Psoas muscle (tissue), 8 donors: ENCODE data around the gene FAM236A. TPM values are rescaled to one million over a fixed set of nuclear protein-coding genes. Genes with fewer than 3 reads are reported as not detected.
A peak's percentile ranks its signal among the peaks of the same experiment; 100 is the strongest.
"Not testable (repeated sequence)": the region's sequence is repeated elsewhere in the genome, so short reads cannot be mapped to it uniquely, and the experiment has no call there.

Experiments used
- ATAC-seq, 4 donors: fragments of 200-7000 bp; cut with Tn5 transposase; one replicate each; pipeline ENCODE4 v1.9.1; 2020; ENCODE audit warnings: moderate library complexity in 3 of 4, mild to moderate bottlenecking in 2 of 4
- DNase-seq, 2 donors: peaks; one replicate each; pipeline ENCODE4 v3.0.0-alpha.2; 2020
- H3K27ac ChIP-seq: fragments of 200-600 bp; one replicate; pipeline ENCODE4 v1.8.0; 2022
- H3K27me3 ChIP-seq, 3 donors: fragments of 200-600 bp in 1 of 3; one replicate each; pipeline versions ENCODE4 v1.6.1 to v1.8.0; 2013 to 2022; ENCODE audit warnings: low read length in 2 of 3, mild to moderate bottlenecking in 2 of 3, moderate library complexity in 1 of 3; ENCODE audit not compliant: insufficient read depth in 3 of 3
- H3K36me3 ChIP-seq, 2 donors: fragments of 200-600 bp in 1 of 2; one replicate each; pipeline versions ENCODE4 v1.6.1 to v1.8.0; 2013 to 2022; ENCODE audit warnings: low read depth in 1 of 2, mild to moderate bottlenecking in 1 of 2, moderate library complexity in 1 of 2; ENCODE audit not compliant: insufficient read depth in 1 of 2
- H3K4me1 ChIP-seq: fragments of 200-600 bp; one replicate; pipeline ENCODE4 v1.8.0; 2022
- H3K4me3 ChIP-seq: fragments of 200-600 bp; one replicate; pipeline ENCODE4 v1.8.0; 2022; ENCODE audit warnings: mild to moderate bottlenecking
- H3K9me3 ChIP-seq: fragments of 200-600 bp; one replicate; pipeline ENCODE4 v1.8.0; 2022
- WGBS, 3 donors: extraction: QIAGEN DNeasy Blood & Tissue Kit; methylation state at CpG; one replicate each; pipeline versions ENCODE4 v1.1.6 to v1.1.7; 2013; 5-methylcytosine and 5-hydroxymethylcytosine counted together
- intact Hi-C, 2 donors: fragments of 100-400 bp; cut with DNase I; formaldehyde crosslinking; loops; one replicate each; pipeline versions ENCODE4 v1.11.0 to v1.14.2; 2022
- long read RNA-seq, 2 donors: library from polyadenylated mRNA; unstranded; transcript quantifications; one replicate each; pipeline ENCODE4 v2.0.0, GENCODE V29; 2021
- polyA plus RNA-seq, 3 donors: library from polyadenylated mRNA; stranded (reverse); fragments of 200-250 nt; gene quantifications; one replicate each; pipeline ENCODE4 v1.2.3, GENCODE V29; 2013
- total RNA-seq, 4 donors: library from RNA; stranded (reverse); fragmentation: NEBNext Ultra II Directional in 2 of 4; extraction: Animal tissue kit (Norgen Biotek cat#: 25700) in 2 of 4; gene quantifications; one replicate each; pipeline versions ENCODE4 v1.2.1 to v1.2.4, GENCODE V29; 2021 to 2023
- donor health status: healthy with polysubstance abuse.
- donor health status: DM: no; HTN: no; CAD: no; lungs with moderate emphysema.
- donor health status: Bipolar disorder and iron deficiency.
- donor health status: healthy.
- donor health status: DM: yes; HTN: yes; CAD: no.
- donor health status: DM: no; HTN: no; CAD: no.
- donor health status: DM: no; HTN: no; CAD: no.
- donor health status: DM: yes; HTN: yes; CAD: no.

Gene FAM236A
- total RNA-seq = not detected
- polyA plus RNA-seq = not detected
- long read RNA-seq, donor 1 = 0 reads
- long read RNA-seq, donor 2 = 0 reads

- H3K27me3 ChIP-seq, H3K36me3 ChIP-seq, DNase-seq, H3K4me3 ChIP-seq, intact Hi-C loops, H3K27ac ChIP-seq, H3K9me3 ChIP-seq, H3K4me1 ChIP-seq, ATAC-seq: not testable (repeated sequence)
- WGBS, 3 donors = no CpG with 5 or more reads among the region's 15 CpGs
These were observed at the start of gene FAM236A for GRCh38 chrX:72937906-72938305. Gene FAM236A (plus strand): TSS chrX:72938206. CDS start chrX:72938263, 57 bp downstream.

- H3K27ac ChIP-seq, H3K4me1 ChIP-seq, H3K36me3 ChIP-seq, DNase-seq, intact Hi-C loops, ATAC-seq, H3K9me3 ChIP-seq, H3K27me3 ChIP-seq, H3K4me3 ChIP-seq: not testable (repeated sequence)
- no CpG with 5 or more reads among the region's 14 CpGs for WGBS, 3 donors
These were observed 48.3 kb upstream of the FAM236A start for GRCh38 chrX:72889740-72890139.

GRCh38 chrX:72912315-72912714 lies 25.7 kb upstream of the FAM236A start, which contains the start of gene FAM236C:
Gene FAM236C (plus strand): TSS chrX:72912615. CDS start chrX:72912715, 100 bp downstream.
- ATAC-seq, H3K9me3 ChIP-seq, DNase-seq, intact Hi-C loops, H3K27ac ChIP-seq, H3K36me3 ChIP-seq, H3K4me1 ChIP-seq, H3K27me3 ChIP-seq, H3K4me3 ChIP-seq: not testable (repeated sequence)
- no CpG with 5 or more reads among the region's 13 CpGs for WGBS, 3 donors

GRCh38 chrX:72916096-72916495 lies 21.9 kb upstream of the FAM236A start:
- H3K9me3 ChIP-seq, DNase-seq, H3K27me3 ChIP-seq, ATAC-seq, H3K27ac ChIP-seq, H3K4me1 ChIP-seq, H3K36me3 ChIP-seq, intact Hi-C loops, H3K4me3 ChIP-seq: not testable (repeated sequence)
- WGBS, 3 donors = 70 to 88% (median 86%) methylated on average over 1 to 3 of the region's 5 CpGs

- ATAC-seq, H3K9me3 ChIP-seq, H3K27ac ChIP-seq, H3K27me3 ChIP-seq, H3K36me3 ChIP-seq, intact Hi-C loops, H3K4me1 ChIP-seq, H3K4me3 ChIP-seq, DNase-seq: not testable (repeated sequence)
- WGBS, 3 donors = no CpG with 5 or more reads among the region's 1 CpG
These were observed 5.7 kb upstream of the FAM236A start for GRCh38 chrX:72932283-72932682.

- DNase-seq, ATAC-seq, intact Hi-C loops, H3K36me3 ChIP-seq, H3K9me3 ChIP-seq, H3K27me3 ChIP-seq, H3K27ac ChIP-seq, H3K4me3 ChIP-seq, H3K4me1 ChIP-seq: not testable (repeated sequence)
- WGBS, 3 donors = no CpG with 5 or more reads among the region's 7 CpGs
These were observed 1.6 kb upstream of the FAM236A start for GRCh38 chrX:72936455-72936854.

GRCh38 chrX:72936882-72937455 lies 1.0 kb upstream of the FAM236A start:
- intact Hi-C loops, H3K36me3 ChIP-seq, H3K9me3 ChIP-seq, ATAC-seq, H3K4me3 ChIP-seq, H3K27me3 ChIP-seq, H3K27ac ChIP-seq, DNase-seq, H3K4me1 ChIP-seq: not testable (repeated sequence)
- no CpG with 5 or more reads among the region's 8 CpGs for WGBS, 3 donors

GRCh38 chrX:72942272-72942671 lies 4.3 kb downstream of the FAM236A start:
- DNase-seq, H3K27me3 ChIP-seq, H3K9me3 ChIP-seq, H3K4me1 ChIP-seq, H3K27ac ChIP-seq, H3K36me3 ChIP-seq, intact Hi-C loops, H3K4me3 ChIP-seq: not testable (repeated sequence)
- no CpG with 5 or more reads among the region's 6 CpGs for WGBS, 3 donors
- ATAC-seq = peak in 2 of 4 donors; percentile 42 to 48

- intact Hi-C loops, H3K27me3 ChIP-seq, DNase-seq, H3K4me1 ChIP-seq, H3K9me3 ChIP-seq, H3K36me3 ChIP-seq, H3K27ac ChIP-seq, H3K4me3 ChIP-seq: not testable (repeated sequence)
- WGBS, 3 donors = no CpG with 5 or more reads among the region's 44 CpGs
- ATAC-seq = peak in 1 of 4 donors; percentile 43
These were observed 5.2 kb downstream of the FAM236A start for GRCh38 chrX:72943035-72943818.

- WGBS, 3 donors = no CpG with 5 or more reads among the region's 15 CpGs
- H3K27ac ChIP-seq, H3K9me3 ChIP-seq, intact Hi-C loops, H3K27me3 ChIP-seq, H3K36me3 ChIP-seq, H3K4me3 ChIP-seq, H3K4me1 ChIP-seq, DNase-seq: not testable (repeated sequence)
- ATAC-seq = peak in 3 of 4 donors; percentile 44 to 58 (median 54)
These were observed 5.8 kb downstream of the FAM236A start, which contains the start of gene DMRTC1 for GRCh38 chrX:72943819-72944169. Gene DMRTC1 (minus strand): TSS chrX:72943837. CDS start chrX:72875694, 68,143 bp downstream.

- H3K4me1 ChIP-seq, H3K27me3 ChIP-seq, intact Hi-C loops, DNase-seq, H3K4me3 ChIP-seq, H3K9me3 ChIP-seq, ATAC-seq, H3K27ac ChIP-seq, H3K36me3 ChIP-seq: not testable (repeated sequence)
- no CpG with 5 or more reads among the region's 9 CpGs for WGBS, 3 donors
These were observed 22.0 kb downstream of the FAM236A start for GRCh38 chrX:72959971-72960370.
